Adrenal gland (tissue), 12 donors: ENCODE measurements around the gene VSTM2B. TPM values are rescaled to one million over a fixed set of nuclear protein-coding genes. Genes with fewer than 3 reads are reported as not detected.

ENCODE experiments used
- DNase-seq, 7 donors: peaks; one replicate each; pipeline ENCODE4 v3.0.0-alpha.2; 2019 to 2020
- H3K27ac ChIP-seq, 5 donors: fragments of 200-600 bp; sonication (generic) in 4 of 5; 1 replicate in 3 of 5; 2 replicates in 2 of 5; pipeline versions ENCODE4 v1.5.1 to v1.8.0; 2016 to 2020; ENCODE audit warnings: mild to moderate bottlenecking in 1 of 5
- H3K27me3 ChIP-seq: fragments of 200-600 bp; 2 replicates; pipeline ENCODE4 v1.8.0; 2021
- H3K36me3 ChIP-seq, 2 donors: fragments of 200-600 bp; replicated peaks in 1 of 2; 1 replicate in 1 of 2; 2 replicates in 1 of 2; pipeline versions ENCODE4 v1.5.1 to v1.8.0; 2018 to 2022
- H3K4me1 ChIP-seq, 2 donors: fragments of 200-600 bp; replicated peaks in 1 of 2; 1 replicate in 1 of 2; 2 replicates in 1 of 2; pipeline versions ENCODE4 v1.5.1 to v1.8.0; 2018 to 2021
- H3K4me3 ChIP-seq, 4 donors: fragments of 200-600 bp; sonication (generic) in 3 of 4; one replicate each; pipeline ENCODE4 v1.5.1; 2016 to 2018
- H3K9me3 ChIP-seq, 3 donors: fragments of 200-600 bp; sonication (generic) in 1 of 3; replicated peaks in 1 of 3; 1 replicate in 2 of 3; 2 replicates in 1 of 3; pipeline versions ENCODE4 v1.5.1 to v1.8.0; 2016 to 2021
- CTCF ChIP-seq, 6 experiments: fragments of 450-650 bp in 4 of 6; fragments of 200-600 bp in 2 of 6; sonication (generic) in 1 of 6; IDR thresholded peaks; 1 replicate in 5 of 6; 2 replicates in 1 of 6; pipeline versions ENCODE4 v1.5.1 to v1.8.0; 2016 to 2021; ENCODE audit warnings: antibody characterized with exemption in 6 of 6, mild to moderate bottlenecking in 2 of 6, moderate library complexity in 1 of 6
- POLR2A ChIP-seq, 2 donors: fragments of 450-650 bp; IDR thresholded peaks; one replicate each; pipeline ENCODE4 v1.6.1; 2017; ENCODE audit warnings: antibody characterized with exemption in 2 of 2, mild to moderate bottlenecking in 2 of 2, moderate library complexity in 1 of 2
- WGBS, 4 donors: extraction: QIAGEN DNeasy Blood & Tissue Kit in 2 of 4; methylation state at CpG; one replicate each; pipeline versions ENCODE4 v1.1.5 to v1.1.7; 2013 to 2017; 5-methylcytosine and 5-hydroxymethylcytosine counted together
- intact Hi-C, 2 donors: fragments of 100-400 bp; cut with DNase I; formaldehyde crosslinking; loops; one replicate each; pipeline versions ENCODE4 v1.14.1 to v1.15.0; 2022 to 2023
- polyA plus RNA-seq, 3 donors: library from polyadenylated mRNA; stranded (reverse); fragments of 200-250 nt in 2 of 3; fragments of 350-450 nt in 1 of 3; fragmentation: Illumina TruSeq in 1 of 3; extraction: RNeasy Lipid Tissue Mini Kit (QIAGEN cat#74804) in 1 of 3; gene quantifications; one replicate each; pipeline ENCODE4 v1.2.3, GENCODE V29; 2013 to 2014
- total RNA-seq, 9 donors: library from RNA; depleted of rRNA in 4 of 9; stranded (reverse); fragments of >200 nt in 4 of 9; fragments of 120-200 nt in 1 of 9; fragmentation: NEBNext Ultra II Directional in 1 of 9; extraction: Animal tissue kit (Norgen Biotek cat#: 25700) in 1 of 9; gene quantifications; one replicate each; pipeline versions ENCODE4 v1.1.0 to v1.2.4, GENCODE V29; 2013 to 2023
- donor health status: healthy with polysubstance abuse.
- donor health status: Bipolar disorder and iron deficiency.
- donor health status: DM: yes; HTN: yes; CAD: no.
- donor health status: DM: no; HTN: no; CAD: no.
- donor health status: DM: no; HTN: no; CAD: no.
- donor health status: DM: yes; HTN: yes; CAD: no.

The VSTM2B gene
- total and polyA plus RNA-seq, 12 donors: 0.09 to 1.3 (median 0.64) TPM; not detected in 8

DNA sequence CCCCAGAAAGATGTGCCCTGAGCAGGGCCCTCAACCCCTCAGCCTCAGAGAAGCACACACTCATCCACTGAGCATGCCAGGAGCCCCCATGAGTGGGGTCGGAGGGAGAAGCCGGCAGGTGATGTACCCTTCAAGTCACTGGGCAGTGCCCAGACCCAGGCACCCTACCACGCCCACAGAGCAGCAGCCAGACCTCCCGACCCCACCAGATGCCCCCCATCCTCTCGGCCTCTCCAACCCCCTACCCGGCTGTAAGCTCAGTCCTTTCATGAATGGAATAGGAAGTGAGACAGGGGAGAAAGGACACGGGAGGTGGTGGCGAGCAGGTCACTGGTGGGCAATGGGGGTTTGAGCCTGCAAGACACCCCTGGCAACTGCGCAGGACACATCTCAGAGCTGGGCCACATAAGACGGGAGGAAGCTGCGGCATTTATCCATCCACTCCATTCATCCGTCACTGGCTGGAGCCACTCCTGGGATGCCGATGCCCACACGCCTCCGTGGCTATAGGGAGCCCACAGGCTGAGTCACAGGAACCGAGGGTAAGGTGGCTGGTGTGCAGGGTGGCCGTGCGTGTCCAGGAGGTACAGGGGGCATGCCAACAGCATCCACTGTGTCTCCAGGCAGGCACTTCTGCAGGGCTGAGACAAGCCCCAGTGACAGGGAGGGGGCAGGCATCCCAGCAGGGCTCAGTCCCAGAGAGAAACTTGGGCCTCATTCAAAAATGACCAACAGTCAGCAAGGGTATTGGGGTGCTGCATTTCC lies 23.8 kb upstream of the VSTM2B start:
- TF ChIP-seq CTCF (IDR thresholded peaks at IDR 0.05) (no peak), POLR2A (IDR thresholded peaks at IDR 0.05) (no peak)
- WGBS, 4 donors: 76 to 93% (median 81%) methylated on average over 3 to 18 of the region's 18 CpGs

GRCh38 chr19:29502581-29502850 lies 23.3 kb upstream of the VSTM2B start:
- H3K4me3 ChIP-seq: no peak overlapping the region
- H3K27me3 ChIP-seq: no peaks in the 10 kb centered on the region
- H3K4me1 ChIP-seq: no peaks in the 10 kb centered on the region
- no peak for TF ChIP-seq POLR2A (IDR thresholded peaks at IDR 0.05)
- TF ChIP-seq CTCF (IDR thresholded peaks at IDR 0.05): no peak
- intact Hi-C loops: no loop called here
- no peaks in the 10 kb centered on the region for H3K36me3 ChIP-seq
- H3K9me3 ChIP-seq: no peaks in the 10 kb centered on the region
- H3K27ac ChIP-seq: no peak overlapping the region
- no peak for DNase-seq
- 77 to 93% (median 87%) methylated on average over 3 of the region's 3 CpGs for WGBS, 4 donors

More for the DNA sequence above, 23.8 kb upstream of the VSTM2B start:
- H3K4me3 ChIP-seq: no peak overlapping the region
- no peaks in the 10 kb centered on the region for H3K4me1 ChIP-seq
- H3K36me3 ChIP-seq: no peaks in the 10 kb centered on the region
- intact Hi-C loops: no loop called here
- H3K27ac ChIP-seq: no peak overlapping the region
- DNase-seq: no peak
- H3K9me3 ChIP-seq: no peaks in the 10 kb centered on the region
- no peaks in the 10 kb centered on the region for H3K27me3 ChIP-seq

DNA sequence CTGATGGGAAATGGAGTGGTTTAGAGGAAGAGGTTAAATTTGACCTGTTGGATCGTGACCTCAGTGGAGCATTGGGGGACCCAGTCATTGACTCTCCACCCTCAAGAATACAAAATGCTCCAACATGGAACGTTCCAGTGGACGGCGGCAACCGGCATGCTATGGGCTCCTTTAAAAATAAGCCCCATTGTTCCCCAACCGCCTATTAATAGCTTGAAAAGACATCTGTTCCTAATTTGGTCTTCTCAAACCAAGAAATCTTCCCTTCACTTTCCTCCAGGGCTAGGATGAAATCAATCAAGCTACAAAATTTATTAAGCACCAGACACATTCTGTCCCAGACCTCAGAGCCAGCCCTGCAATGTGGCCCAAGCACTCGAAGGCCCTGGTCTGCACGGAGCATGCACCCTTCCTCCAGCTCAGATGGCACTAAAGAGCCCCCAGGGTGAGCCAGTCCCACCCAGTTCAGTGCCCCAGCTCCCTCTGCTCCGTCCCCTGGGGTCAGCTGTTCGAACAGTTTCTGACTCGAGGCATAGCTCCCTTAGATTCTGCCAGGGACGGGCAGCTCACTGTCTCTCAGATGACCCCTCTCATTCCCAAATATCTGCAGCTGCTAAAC lies 22.5 kb upstream of the VSTM2B start:
- Histone ChIP-seq H3K9me3 (no peaks in the 10 kb centered on the region), H3K4me3 (no peak overlapping the region), H3K36me3 (no peaks in the 10 kb centered on the region), H3K27me3 (no peaks in the 10 kb centered on the region), H3K27ac (no peak overlapping the region), H3K4me1 (no peaks in the 10 kb centered on the region)
- WGBS, 4 donors: 68 to 81% (median 68%) methylated on average over 11 to 12 of the region's 12 CpGs
- intact Hi-C loops: no loop called here
- TF ChIP-seq POLR2A (IDR thresholded peaks at IDR 0.05) (no peak), CTCF (IDR thresholded peaks at IDR 0.05) (no peak)
- no peak for DNase-seq

- no peaks in the 10 kb centered on the region for H3K36me3 ChIP-seq
- no peak for TF ChIP-seq CTCF (IDR thresholded peaks at IDR 0.05)
- no peaks in the 10 kb centered on the region for H3K4me1 ChIP-seq
- no peak overlapping the region for H3K27ac ChIP-seq
- no peak overlapping the region for H3K4me3 ChIP-seq
- WGBS, 4 donors: 72 to 84% (median 80%) methylated on average over 7 to 10 of the region's 10 CpGs
- no peak for DNase-seq
- H3K9me3 ChIP-seq: no peaks in the 10 kb centered on the region
- intact Hi-C loops: no loop called here
- H3K27me3 ChIP-seq: no peaks in the 10 kb centered on the region
These were observed 22.0 kb upstream of the VSTM2B start for GRCh38 chr19:29503785-29504184.
